KOPT-K1 (cell line): Measurements from ENCODE around the gene NDUFS2.

Experiments
- H3K27ac ChIP-seq: fragments of 200-600 bp; sonication (generic); 2 replicates; pipeline ENCODE4 v1.5.1; 2016; ENCODE audit warnings: antibody characterized with exemption, mild to moderate bottlenecking, low read depth, low read length; ENCODE audit not compliant: poor library complexity, severe bottlenecking
- H3K36me3 ChIP-seq: fragments of 200-600 bp; sonication (generic); 2 replicates; pipeline ENCODE4 v1.5.1; 2017; ENCODE audit warnings: antibody characterized with exemption, mild to moderate bottlenecking, low read length, moderate library complexity; ENCODE audit not compliant: insufficient read depth
- H3K9me3 ChIP-seq: fragments of 200-600 bp; sonication (generic); 2 replicates; pipeline ENCODE4 v1.5.1; 2017; ENCODE audit warnings: antibody characterized with exemption, low read length, mild to moderate bottlenecking; ENCODE audit not compliant: insufficient read depth, poor library complexity, severe bottlenecking

Gene NDUFS2

GRCh38 chr1:161201836-161202712 lies at the start of gene NDUFS2:
NDUFS2 (plus strand) TSS chr1:161202367; CDS start chr1:161202386, 19 bp downstream.
- Histone ChIP-seq H3K27ac (peak within 1 kb of the TSS; percentile 83), H3K36me3 (peaks cover 34% of the 10 kb centered on the region)

GRCh38 chr1:161153176-161153575 lies 49.0 kb upstream of the NDUFS2 start:
- H3K27ac ChIP-seq, result peak overlapping the region; percentile 85
- peaks cover 15% of the 10 kb centered on the region for H3K36me3 ChIP-seq
- no peaks in the 10 kb centered on the region for H3K9me3 ChIP-seq

More at GRCh38 chr1:161201836-161202712, at the start of gene NDUFS2:
- H3K9me3 ChIP-seq, result no peaks in the 10 kb centered on the region

- H3K9me3 ChIP-seq, result no peaks in the 10 kb centered on the region
- peak within 1 kb of the TSS; percentile 85 for H3K27ac ChIP-seq
- H3K36me3 ChIP-seq, result peaks cover 21% of the 10 kb centered on the region
Measured at GRCh38 chr1:161153682-161154337, 48.4 kb upstream of the NDUFS2 start, which contains the start of gene UFC1. UFC1 (plus strand) TSS chr1:161153978; CDS start chr1:161153998, 20 bp downstream.

GRCh38 chr1:161157867-161158266 lies 44.3 kb upstream of the NDUFS2 start:
- Histone ChIP-seq H3K36me3 (peaks cover 45% of the 10 kb centered on the region), H3K27ac (no peak overlapping the region), H3K9me3 (no peaks in the 10 kb centered on the region)

- peaks cover 51% of the 10 kb centered on the region for H3K36me3 ChIP-seq
- H3K27ac ChIP-seq, result peak overlapping the region; percentile 83
- no peaks in the 10 kb centered on the region for H3K9me3 ChIP-seq
Measured at GRCh38 chr1:161158316-161159010, 43.7 kb upstream of the NDUFS2 start.

GRCh38 chr1:161159087-161159912 lies 42.9 kb upstream of the NDUFS2 start, which contains the start of gene USP21:
USP21 (plus strand) TSS chr1:161159500; CDS start chr1:161160641, 1,141 bp downstream.
- Histone ChIP-seq H3K27ac (peak within 1 kb of the TSS; percentile 83), H3K9me3 (no peaks in the 10 kb centered on the region), H3K36me3 (peaks cover 59% of the 10 kb centered on the region)

GRCh38 chr1:161159913-161160243 lies 42.3 kb upstream of the NDUFS2 start:
- Histone ChIP-seq H3K36me3 (peaks cover 65% of the 10 kb centered on the region), H3K27ac (peak overlapping the region; percentile 83)

GRCh38 chr1:161160671-161161145 lies 41.5 kb upstream of the NDUFS2 start:
- no peaks in the 10 kb centered on the region for H3K9me3 ChIP-seq
- no peak overlapping the region for H3K27ac ChIP-seq
- H3K36me3 ChIP-seq, result peaks cover 68% of the 10 kb centered on the region

More at GRCh38 chr1:161159913-161160243, 42.3 kb upstream of the NDUFS2 start:
- H3K9me3 ChIP-seq, result no peaks in the 10 kb centered on the region

- Histone ChIP-seq H3K27ac (no peak overlapping the region), H3K9me3 (no peaks in the 10 kb centered on the region), H3K36me3 (peaks cover 68% of the 10 kb centered on the region)
Measured at GRCh38 chr1:161161652-161162051, 40.5 kb upstream of the NDUFS2 start.

- Histone ChIP-seq H3K9me3 (no peaks in the 10 kb centered on the region), H3K27ac (no peak overlapping the region), H3K36me3 (peaks cover 64% of the 10 kb centered on the region)
Measured at GRCh38 chr1:161162052-161162451, 40.1 kb upstream of the NDUFS2 start.

- peaks cover 57% of the 10 kb centered on the region for H3K36me3 ChIP-seq
- no peak overlapping the region for H3K27ac ChIP-seq
Measured at GRCh38 chr1:161162806-161163205, 39.4 kb upstream of the NDUFS2 start.

GRCh38 chr1:161163793-161164192 lies 38.4 kb upstream of the NDUFS2 start:
- Histone ChIP-seq H3K9me3 (no peaks in the 10 kb centered on the region), H3K36me3 (peaks cover 47% of the 10 kb centered on the region), H3K27ac (no peak overlapping the region)

More at GRCh38 chr1:161162806-161163205, 39.4 kb upstream of the NDUFS2 start:
- H3K9me3 ChIP-seq, result no peaks in the 10 kb centered on the region

GRCh38 chr1:161164901-161165610 lies 37.1 kb upstream of the NDUFS2 start:
- H3K36me3 ChIP-seq, result peaks cover 57% of the 10 kb centered on the region
- no peaks in the 10 kb centered on the region for H3K9me3 ChIP-seq
- H3K27ac ChIP-seq, result no peak overlapping the region
